Astrocyte (in vitro differentiated cells and primary cell): ENCODE data around the gene ATAD3A. TPM values are rescaled to one million over a fixed set of nuclear protein-coding genes. Genes with fewer than 3 reads are reported as not detected.

Experiments
- DNase-seq: peaks from one replicate; pipeline ENCODE4 v3.0.0-alpha.2; 2010; ENCODE audit warnings: low read depth
- FAIRE-seq: peaks from 2 replicates; lab custom pipeline; 2011; peaks lifted over from hg19 to GRCh38; lab: Jason Lieb, UNC
- H2AFZ ChIP-seq: 2 replicates; pipeline ENCODE4 v1.6.0; 2012; ENCODE audit warnings: low read depth, low read length, inconsistent platforms
- H3K27ac ChIP-seq: 2 replicates; pipeline ENCODE4 v1.5.1; 2011; ENCODE audit warnings: low read depth, low read length, inconsistent platforms
- H3K27me3 ChIP-seq: 2 replicates; pipeline ENCODE4 v1.6.0; 2011; ENCODE audit warnings: low read length, inconsistent platforms; ENCODE audit not compliant: insufficient read depth
- H3K36me3 ChIP-seq: 2 replicates; pipeline ENCODE4 v1.5.1; 2011; ENCODE audit warnings: low read length, inconsistent platforms; ENCODE audit not compliant: insufficient read depth
- H3K4me1 ChIP-seq: 2 replicates; pipeline ENCODE4 v1.5.1; 2011; ENCODE audit warnings: low read length, inconsistent platforms; ENCODE audit not compliant: insufficient read depth
- H3K4me2 ChIP-seq: 2 replicates; pipeline ENCODE4 v1.6.0; 2012; ENCODE audit warnings: low read length, inconsistent platforms
- H3K4me3 ChIP-seq: 2 replicates; pipeline ENCODE4 v1.5.1; 2011; ENCODE audit warnings: low read depth, mild to moderate bottlenecking, low read length, inconsistent platforms; ENCODE audit not compliant: insufficient read depth
- H3K79me2 ChIP-seq: 2 replicates; pipeline ENCODE4 v1.6.0; 2012; ENCODE audit warnings: mild to moderate bottlenecking, low read length, inconsistent platforms; ENCODE audit not compliant: insufficient read depth
- H3K9ac ChIP-seq: 2 replicates; pipeline ENCODE4 v1.6.0; 2012; ENCODE audit warnings: mild to moderate bottlenecking, low read length, inconsistent platforms
- H3K9me3 ChIP-seq: 2 replicates; pipeline ENCODE4 v1.5.1; 2012; ENCODE audit warnings: low read depth, mild to moderate bottlenecking, low read length, inconsistent platforms; ENCODE audit not compliant: insufficient read depth
- H4K20me1 ChIP-seq: 2 replicates; pipeline ENCODE4 v1.6.0; 2012; ENCODE audit warnings: low read length, inconsistent platforms; ENCODE audit not compliant: insufficient read depth
- H3K27ac Mint-ChIP-seq: one replicate; pipeline ENCODE4 v1.8.0; 2021; ENCODE audit warnings: mild to moderate bottlenecking, mixed read lengths; ENCODE audit not compliant: unreplicated experiment
- H3K27me3 Mint-ChIP-seq: one replicate; pipeline ENCODE4 v1.8.0; 2021; ENCODE audit warnings: low read depth, mixed read lengths; ENCODE audit not compliant: unreplicated experiment
- H3K36me3 Mint-ChIP-seq: one replicate; pipeline ENCODE4 v1.8.0; 2021; ENCODE audit warnings: low read depth, mixed read lengths; ENCODE audit not compliant: unreplicated experiment
- H3K4me1 Mint-ChIP-seq: one replicate; pipeline ENCODE4 v1.8.0; 2021; ENCODE audit warnings: low read depth, mixed read lengths; ENCODE audit not compliant: unreplicated experiment
- H3K4me3 Mint-ChIP-seq: one replicate; pipeline ENCODE4 v1.8.0; 2021; ENCODE audit warnings: mild to moderate bottlenecking, moderate library complexity, mixed read lengths; ENCODE audit not compliant: unreplicated experiment
- H3K9me3 Mint-ChIP-seq: one replicate; pipeline ENCODE4 v1.8.0; 2021; ENCODE audit warnings: mild to moderate bottlenecking, mixed read lengths; ENCODE audit not compliant: unreplicated experiment
- EZH2 ChIP-seq: IDR thresholded peaks from 2 replicates; pipeline ENCODE4 v1.6.1; 2012; ENCODE audit warnings: mild to moderate bottlenecking, low read length, inconsistent platforms; ENCODE audit not compliant: insufficient read depth
- total RNA-seq: library from RNA; stranded (reverse); gene quantifications from 2 replicates; pipeline ENCODE4 v1.2.1, GENCODE V29; 2021
- TF ChIP-seq, protein P1 (sequence below): IDR thresholded peaks from 2 replicates; pipeline ENCODE4 v1.5.1; 2011; ENCODE audit warnings: low read depth, mild to moderate bottlenecking, inconsistent platforms, low read length, moderate library complexity; ENCODE audit not compliant: insufficient read depth

ATAD3A gene
- total RNA-seq, 1 donor from 2014 or later: 54.9 TPM

DNA sequence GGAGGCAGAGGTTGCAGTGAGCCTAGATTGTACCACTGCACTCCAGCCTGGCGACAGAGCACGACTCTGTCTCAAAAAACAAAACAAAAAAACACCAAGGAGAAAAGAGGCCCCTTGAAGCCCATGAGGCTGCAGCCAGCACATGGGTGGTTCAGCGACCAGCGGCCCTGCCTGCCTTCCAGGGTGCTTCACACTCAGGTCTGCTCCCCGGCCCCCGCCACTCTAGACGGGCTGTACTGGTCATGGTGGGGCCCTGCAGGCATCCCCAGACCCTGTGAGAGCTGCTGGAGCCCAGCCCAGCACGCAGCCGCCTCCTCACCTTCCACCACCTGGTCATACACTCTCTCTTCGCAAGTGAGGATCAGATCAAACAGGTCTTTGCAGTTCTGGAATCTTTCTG lies 32.6 kb downstream of the ATAD3A start:
- Histone ChIP-seq H3K27ac (no peak overlapping the region), H3K9ac (no peak overlapping the region), H3K36me3 (no peaks in the 10 kb centered on the region), H3K27me3 (no peaks in the 10 kb centered on the region), H3K4me2 (no peak overlapping the region), H3K9me3 (no peaks in the 10 kb centered on the region), H4K20me1 (peaks cover 19% of the 10 kb centered on the region), H3K79me2 (no peaks in the 10 kb centered on the region), H2AFZ (no peak overlapping the region), H3K4me1 (peaks cover 6% of the 10 kb centered on the region), H3K4me3 (no peak overlapping the region)
- DNase-seq (no peak), FAIRE-seq (no peak)
- H3K9me3 Mint-ChIP-seq: no peaks in the 10 kb centered on the region
- peaks cover 7% of the 10 kb centered on the region for H3K36me3 Mint-ChIP-seq
- no peak overlapping the region for H3K27ac Mint-ChIP-seq
- H3K4me1 Mint-ChIP-seq: peaks cover 2% of the 10 kb centered on the region
- no peaks in the 10 kb centered on the region for H3K27me3 Mint-ChIP-seq
- no peak for TF ChIP-seq EZH2
- TF ChIP-seq, protein P1, sequence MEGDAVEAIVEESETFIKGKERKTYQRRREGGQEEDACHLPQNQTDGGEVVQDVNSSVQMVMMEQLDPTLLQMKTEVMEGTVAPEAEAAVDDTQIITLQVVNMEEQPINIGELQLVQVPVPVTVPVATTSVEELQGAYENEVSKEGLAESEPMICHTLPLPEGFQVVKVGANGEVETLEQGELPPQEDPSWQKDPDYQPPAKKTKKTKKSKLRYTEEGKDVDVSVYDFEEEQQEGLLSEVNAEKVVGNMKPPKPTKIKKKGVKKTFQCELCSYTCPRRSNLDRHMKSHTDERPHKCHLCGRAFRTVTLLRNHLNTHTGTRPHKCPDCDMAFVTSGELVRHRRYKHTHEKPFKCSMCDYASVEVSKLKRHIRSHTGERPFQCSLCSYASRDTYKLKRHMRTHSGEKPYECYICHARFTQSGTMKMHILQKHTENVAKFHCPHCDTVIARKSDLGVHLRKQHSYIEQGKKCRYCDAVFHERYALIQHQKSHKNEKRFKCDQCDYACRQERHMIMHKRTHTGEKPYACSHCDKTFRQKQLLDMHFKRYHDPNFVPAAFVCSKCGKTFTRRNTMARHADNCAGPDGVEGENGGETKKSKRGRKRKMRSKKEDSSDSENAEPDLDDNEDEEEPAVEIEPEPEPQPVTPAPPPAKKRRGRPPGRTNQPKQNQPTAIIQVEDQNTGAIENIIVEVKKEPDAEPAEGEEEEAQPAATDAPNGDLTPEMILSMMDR: no peak
- no peak overlapping the region for H3K4me3 Mint-ChIP-seq

DNA sequence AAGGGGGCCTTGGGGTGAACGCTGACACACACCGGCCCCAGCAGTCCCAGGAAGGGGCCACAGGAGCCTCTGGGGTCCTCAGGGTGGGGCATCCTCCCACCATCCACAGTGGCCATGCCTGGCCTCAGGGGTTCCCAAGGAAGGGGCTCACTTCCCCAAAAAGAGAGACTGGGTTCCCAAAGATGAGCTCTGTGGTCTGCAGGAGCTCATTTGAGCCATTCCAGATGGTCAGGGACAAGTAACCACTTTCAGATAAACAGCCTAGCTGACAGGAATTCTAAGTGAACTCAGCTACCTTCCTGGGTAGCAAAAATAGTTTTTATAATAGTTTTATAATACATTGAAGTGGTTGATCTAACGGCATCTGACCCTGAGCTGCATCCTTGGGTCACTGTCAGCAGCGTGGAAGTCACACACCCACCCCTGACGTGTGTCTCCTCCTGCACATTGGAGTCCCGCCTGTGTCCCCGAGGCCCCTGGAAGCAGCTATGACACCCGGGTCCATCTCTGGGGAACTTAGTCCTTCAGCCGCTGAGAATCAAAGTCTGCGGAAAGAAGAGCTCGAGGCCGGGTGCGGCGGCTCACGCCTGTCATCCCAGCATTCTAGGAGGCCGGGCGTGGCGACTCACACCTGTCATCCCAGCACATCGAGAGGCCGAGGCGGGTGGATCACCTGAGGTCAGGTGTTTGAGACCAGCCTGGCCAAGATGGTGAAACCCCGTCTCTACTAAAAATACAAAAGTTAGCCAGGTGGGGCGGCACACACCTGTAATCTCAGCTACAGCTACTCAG lies 34.2 kb downstream of the ATAD3A start:
- no peaks in the 10 kb centered on the region for H3K9me3 Mint-ChIP-seq
- TF ChIP-seq, protein P1: no peak
- TF ChIP-seq EZH2: no peak
- no peaks in the 10 kb centered on the region for H3K9me3 ChIP-seq
- no peaks in the 10 kb centered on the region for H3K36me3 ChIP-seq
- no peak overlapping the region for H2AFZ ChIP-seq
- no peak overlapping the region for H3K27ac Mint-ChIP-seq
- H4K20me1 ChIP-seq: peaks cover 30% of the 10 kb centered on the region
- H3K27ac ChIP-seq: no peak overlapping the region
- peaks cover 10% of the 10 kb centered on the region for H3K79me2 ChIP-seq
- no peak overlapping the region for H3K4me3 Mint-ChIP-seq
- no peaks in the 10 kb centered on the region for H3K27me3 Mint-ChIP-seq
- H3K4me3 ChIP-seq: no peak overlapping the region
- DNase-seq (no peak), FAIRE-seq (no peak)
- H3K4me2 ChIP-seq: no peak overlapping the region
- peaks cover 7% of the 10 kb centered on the region for H3K36me3 Mint-ChIP-seq
- no peak overlapping the region for H3K9ac ChIP-seq
- no peaks in the 10 kb centered on the region for H3K4me1 ChIP-seq
- H3K4me1 Mint-ChIP-seq: peaks cover 2% of the 10 kb centered on the region
- no peaks in the 10 kb centered on the region for H3K27me3 ChIP-seq

DNA sequence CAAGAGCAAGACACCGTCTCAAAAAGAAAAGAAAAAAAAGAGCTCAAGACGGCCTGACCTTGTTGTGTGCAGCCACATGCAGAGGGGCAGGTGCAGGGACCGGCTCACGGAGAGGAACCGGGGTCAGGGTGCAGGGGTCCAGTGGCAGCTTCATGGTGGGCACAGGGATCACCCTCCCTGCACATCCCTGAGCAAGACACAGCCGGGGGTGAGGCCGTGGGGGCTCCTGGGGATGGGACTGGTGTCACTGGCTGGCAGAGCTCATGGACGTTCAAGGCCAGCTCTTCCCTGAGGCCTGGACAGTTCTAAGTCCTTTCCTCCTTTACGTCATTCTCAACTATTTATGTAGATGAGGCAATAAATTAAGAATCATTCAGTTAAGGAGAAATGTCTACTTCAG lies 35.0 kb downstream of the ATAD3A start:
- Mint-ChIP-seq H3K4me3 (no peak overlapping the region), H3K27me3 (no peaks in the 10 kb centered on the region), H3K36me3 (peaks cover 2% of the 10 kb centered on the region), H3K4me1 (peaks cover 11% of the 10 kb centered on the region), H3K27ac (no peak overlapping the region), H3K9me3 (no peaks in the 10 kb centered on the region)
- no peak for FAIRE-seq
- Histone ChIP-seq H4K20me1 (peaks cover 34% of the 10 kb centered on the region), H3K27ac (no peak overlapping the region), H3K4me2 (no peak overlapping the region), H2AFZ (no peak overlapping the region), H3K9me3 (no peaks in the 10 kb centered on the region), H3K79me2 (peaks cover 15% of the 10 kb centered on the region), H3K4me1 (no peaks in the 10 kb centered on the region), H3K9ac (no peak overlapping the region), H3K36me3 (no peaks in the 10 kb centered on the region), H3K4me3 (no peak overlapping the region), H3K27me3 (no peaks in the 10 kb centered on the region)
- no peak for TF ChIP-seq EZH2
- TF ChIP-seq, protein P1: no peak
- DNase-seq: no peak
